Ishikawa (cell line): ENCODE data around the gene SPATA2.

Experiments used
- CEBPB ChIP-seq: IDR thresholded peaks from 2 replicates; pipeline ENCODE4 v1.6.1; 2012
- CREB1 ChIP-seq: IDR thresholded peaks from 2 replicates; pipeline ENCODE4 v1.6.1; 2012; ENCODE audit warnings: low read depth
- EGR1 ChIP-seq: IDR thresholded peaks from 2 replicates; pipeline ENCODE4 v1.6.1; 2012
- EP300 ChIP-seq: IDR thresholded peaks from 2 replicates; pipeline ENCODE4 v1.6.1; 2012; ENCODE audit warnings: borderline replicate concordance
- FOXM1 ChIP-seq: IDR thresholded peaks from 2 replicates; pipeline ENCODE4 v1.6.1; 2012; ENCODE audit warnings: low read depth, borderline replicate concordance
- MAX ChIP-seq: IDR thresholded peaks from 2 replicates; pipeline ENCODE4 v1.6.1; 2012
- NFIC ChIP-seq: IDR thresholded peaks from 2 replicates; pipeline ENCODE4 v1.6.1; 2012
- RAD21 ChIP-seq: IDR thresholded peaks from 2 replicates; pipeline ENCODE4 v1.6.1; 2012; ENCODE audit warnings: low read depth
- REST ChIP-seq: IDR thresholded peaks from 2 replicates; pipeline ENCODE4 v1.6.1; 2012; ENCODE audit warnings: low read depth, mild to moderate bottlenecking
- TAF1 ChIP-seq: IDR thresholded peaks from 2 replicates; pipeline ENCODE4 v1.6.1; 2012; ENCODE audit warnings: low read depth, mild to moderate bottlenecking
- TCF12 ChIP-seq: IDR thresholded peaks from 2 replicates; pipeline ENCODE4 v1.6.1; 2012; ENCODE audit warnings: low read depth
- TEAD4 ChIP-seq: IDR thresholded peaks from 2 replicates; pipeline ENCODE4 v1.6.1; 2012
- USF1 ChIP-seq: IDR thresholded peaks from 2 replicates; pipeline ENCODE4 v1.6.1; 2012
- YY1 ChIP-seq: IDR thresholded peaks from 2 replicates; pipeline ENCODE4 v1.6.1; 2012; ENCODE audit warnings: low read depth
- ZBTB7A ChIP-seq: IDR thresholded peaks from 2 replicates; pipeline ENCODE4 v1.6.1; 2012; ENCODE audit warnings: low read depth

SPATA2 gene

GRCh38 chr20:49942942-49943341 is 27.6 kb upstream of the SPATA2 start:
- TF ChIP-seq CEBPB (no peak), RAD21 (no peak), YY1 (no peak)

DNA sequence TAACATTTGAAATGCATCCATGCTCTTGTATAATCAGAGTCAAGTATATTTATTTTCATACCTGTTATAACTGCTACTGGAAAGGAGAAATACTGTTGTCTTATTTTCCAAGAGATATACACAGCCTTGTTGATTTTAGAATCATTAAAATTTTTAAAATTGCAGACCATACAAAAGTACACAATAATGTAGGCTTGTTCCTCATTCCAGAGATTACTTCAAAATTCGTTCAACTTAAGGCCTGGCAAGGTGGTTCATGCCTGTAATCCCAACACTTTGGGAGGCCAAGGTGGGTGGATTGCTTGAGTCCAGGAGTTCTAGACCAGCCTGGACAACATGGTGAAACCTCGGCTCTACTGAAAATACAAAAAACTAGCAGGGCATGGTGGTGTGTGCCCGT is 27.0 kb upstream of the SPATA2 start:
- TF ChIP-seq FOXM1 (no peak), TAF1 (no peak), TEAD4 (no peak), ZBTB7A (no peak), NFIC (no peak), TCF12 (no peak), CEBPB (no peak), USF1 (no peak), YY1 (no peak), REST (no peak), EGR1 (no peak), EP300 (no peak), MAX (no peak)

DNA sequence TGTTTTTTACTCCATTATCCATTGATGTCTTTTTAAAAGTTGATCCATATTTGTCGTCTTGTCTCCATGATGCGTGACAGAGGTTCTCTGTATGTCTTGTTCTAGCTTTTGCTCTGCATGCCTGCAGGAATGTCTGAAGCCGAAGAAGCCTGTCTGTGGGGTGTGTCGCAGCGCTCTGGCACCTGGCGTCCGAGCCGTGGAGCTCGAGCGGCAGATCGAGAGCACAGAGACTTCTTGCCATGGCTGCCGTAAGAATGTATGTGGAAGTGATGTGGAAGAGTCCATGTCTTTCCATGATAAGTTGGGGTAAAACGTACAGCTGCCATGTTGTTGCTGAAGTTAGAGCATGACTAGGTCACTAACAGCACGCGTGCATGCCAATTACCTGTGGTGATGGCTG is 26.1 kb upstream of the SPATA2 start:
- no peak for TF ChIP-seq RAD21
- no peak for TF ChIP-seq NFIC

DNA sequence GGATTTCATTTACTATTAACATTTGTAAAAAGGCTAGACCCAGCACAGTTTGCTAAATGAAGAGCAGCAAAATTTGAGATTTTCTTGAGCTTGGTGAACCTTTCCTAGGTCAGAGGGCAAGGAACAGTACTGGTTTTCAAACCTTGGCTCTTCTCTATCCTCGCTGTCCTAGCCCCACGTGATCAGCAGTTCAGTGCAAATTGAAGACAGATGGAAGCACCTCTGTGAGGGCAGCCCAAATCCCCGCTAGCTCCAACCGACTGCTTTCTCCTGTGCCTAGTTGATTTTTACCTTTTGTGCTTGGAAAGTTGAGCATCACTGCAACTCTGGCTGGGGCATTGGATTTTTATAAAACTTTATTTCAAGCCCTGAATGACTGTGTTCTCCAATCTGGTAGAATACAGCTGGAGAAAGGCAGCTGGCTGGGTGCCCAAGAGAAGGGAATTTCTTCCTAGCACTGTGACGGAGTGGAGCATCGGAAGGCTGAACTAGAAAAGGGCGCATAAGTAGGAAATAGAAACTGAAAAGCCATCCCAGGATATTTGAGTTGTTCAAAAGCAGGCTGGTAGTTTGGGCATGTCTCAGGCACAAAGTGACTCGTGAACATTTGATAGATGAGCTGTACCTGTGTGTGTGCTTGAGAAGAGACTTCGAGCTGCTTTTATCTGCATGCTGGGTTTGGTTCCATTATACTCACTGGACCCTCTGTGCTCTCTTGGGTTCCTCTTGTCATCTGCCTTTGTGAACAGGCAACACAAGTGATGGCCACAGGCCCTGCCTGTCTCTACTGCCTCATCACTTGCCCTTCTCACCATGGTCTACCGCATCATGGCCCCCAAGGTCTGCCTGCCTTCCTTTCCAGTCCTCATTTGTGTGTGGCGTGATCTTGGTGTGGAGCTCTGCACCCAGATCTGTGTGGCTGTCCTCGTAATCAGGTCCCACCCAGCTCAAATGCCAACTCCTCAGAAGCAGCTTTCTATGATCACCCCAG is 23.1 kb upstream of the SPATA2 start:
- TF ChIP-seq YY1, result no peak
- no peak for TF ChIP-seq FOXM1
- TF ChIP-seq MAX, result no peak
- TF ChIP-seq TAF1, result no peak
- TF ChIP-seq RAD21, result no peak

DNA sequence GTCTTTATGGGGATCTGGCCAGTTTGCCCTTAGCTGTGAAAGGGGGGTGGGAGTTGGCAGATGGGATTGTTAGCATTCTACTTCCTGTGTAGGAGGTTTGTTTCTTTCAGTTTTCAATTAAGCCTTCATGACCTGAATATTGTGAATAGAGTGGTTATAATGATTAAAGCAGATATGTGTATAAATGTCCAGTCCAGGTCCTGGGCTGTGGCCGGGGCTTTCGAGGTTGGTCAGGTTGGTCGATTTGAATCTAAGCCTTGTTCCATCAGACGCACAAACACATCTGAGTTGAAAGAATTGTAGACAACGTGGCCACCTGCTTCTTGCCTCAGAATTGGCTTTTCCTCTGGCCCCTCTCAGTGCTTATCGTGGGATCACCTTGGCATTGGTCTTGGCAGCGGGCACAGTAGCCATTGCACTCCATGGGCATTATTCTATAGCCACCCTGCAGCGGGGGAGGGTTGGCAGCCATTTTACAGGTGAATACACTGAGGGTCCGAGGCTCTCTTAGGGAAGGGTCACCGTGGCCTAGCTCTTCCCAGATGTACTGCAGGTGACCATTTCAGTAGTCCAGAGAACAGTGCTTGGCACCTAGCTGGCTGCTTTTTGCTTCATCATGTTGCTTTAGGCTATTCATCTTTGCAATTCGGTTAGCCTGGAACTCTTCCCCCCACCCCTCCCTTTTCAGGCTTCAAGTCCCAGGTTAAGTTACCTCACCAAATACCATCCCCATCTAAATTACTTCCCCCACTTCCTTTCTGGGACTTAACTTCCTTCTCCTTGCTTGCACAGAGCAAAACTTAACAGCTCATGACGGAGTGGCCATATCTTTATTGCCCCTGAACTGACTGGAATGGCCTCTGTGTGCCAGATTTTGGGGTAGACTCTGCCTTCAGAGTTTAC is 21.9 kb upstream of the SPATA2 start:
- TF ChIP-seq YY1 (0 out of 2 replicates have a peak, but pooled peaks have one; percentile 41), USF1 (no peak)

DNA sequence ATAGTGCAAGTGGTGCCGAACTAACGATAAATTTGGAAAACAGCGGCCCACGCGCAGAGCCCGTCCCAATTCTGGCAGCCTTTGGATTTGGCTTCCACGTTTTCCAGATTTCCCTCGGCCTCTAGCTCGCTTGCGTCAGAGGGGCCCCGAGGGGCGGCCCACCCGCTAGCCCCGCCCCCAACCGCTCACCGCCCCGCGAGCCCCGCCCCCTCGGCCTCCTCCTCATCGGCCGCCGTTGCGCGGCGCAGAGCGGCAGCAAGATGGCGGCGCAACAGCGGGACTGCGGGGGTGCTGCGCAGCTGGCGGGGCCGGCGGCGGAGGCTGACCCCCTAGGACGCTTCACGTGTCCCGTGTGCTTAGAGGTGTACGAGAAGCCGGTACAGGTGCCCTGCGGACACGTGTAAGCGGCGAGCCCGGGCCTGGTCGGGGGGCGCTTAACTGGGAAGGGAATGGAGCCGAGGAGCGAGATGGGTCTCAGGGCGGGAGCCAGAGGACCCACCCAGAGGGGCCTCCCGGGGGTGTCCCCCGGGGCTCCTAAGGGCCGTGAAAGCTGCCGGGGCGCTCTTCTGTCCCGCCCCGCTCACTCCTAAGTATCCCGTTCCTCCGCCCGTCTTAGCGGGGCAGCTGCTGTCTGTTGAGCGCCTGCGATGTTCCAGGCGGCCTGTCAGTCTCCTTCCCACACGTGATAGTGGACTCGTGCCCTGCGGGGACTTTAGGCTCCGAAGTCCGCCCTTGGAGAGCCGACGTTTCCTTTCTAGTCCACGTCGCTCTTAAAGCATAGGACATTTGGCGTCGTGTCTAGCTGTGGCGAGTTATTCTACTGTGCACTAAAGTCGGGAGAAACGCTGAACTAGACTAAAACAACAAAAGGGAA is 21.1 kb upstream of the SPATA2 start, which contains the start of gene RNF114:
Gene RNF114, plus strand, starts transcription at position 245 of the 874 bp plus-strand sequence. Its CDS starts 16 bp downstream, at position 261.
- TF ChIP-seq CEBPB (peak; percentile 61), FOXM1 (0 out of 2 replicates have a peak, but pooled peaks have one; percentile 7), TCF12 (no peak; the same call in 1 of the 2 replicates), YY1 (peak; percentile 97), USF1 (peak; percentile 56; the same call in 1 of the 2 replicates), TEAD4 (no peak; the same call in 1 of the 2 replicates), MAX (peak; percentile 40; the same call in 1 of the 2 replicates), TAF1 (peak; percentile 88), REST (no peak), EGR1 (peak; percentile 75), ZBTB7A (no peak), CREB1 (peak; percentile 63)
